Stimulated activated CD4-positive, alpha-beta T cell treated with anti-CD3 and anti-CD28 coated beads, TNF-alpha, amount 100 ng/mL, for 24 hours (primary cell): ENCODE measurements around the gene BLVRA.
"Not testable (repeated sequence)": the region's sequence is repeated elsewhere in the genome, so short reads cannot be mapped to it uniquely, and the experiment has no call there.

Experiments used
- DNase-seq, 3 experiments: peaks; one replicate each; pipeline ENCODE4 v3.0.0-alpha.2; 2020; ENCODE audit warnings: low read depth in 3 of 3

BLVRA gene

DNA sequence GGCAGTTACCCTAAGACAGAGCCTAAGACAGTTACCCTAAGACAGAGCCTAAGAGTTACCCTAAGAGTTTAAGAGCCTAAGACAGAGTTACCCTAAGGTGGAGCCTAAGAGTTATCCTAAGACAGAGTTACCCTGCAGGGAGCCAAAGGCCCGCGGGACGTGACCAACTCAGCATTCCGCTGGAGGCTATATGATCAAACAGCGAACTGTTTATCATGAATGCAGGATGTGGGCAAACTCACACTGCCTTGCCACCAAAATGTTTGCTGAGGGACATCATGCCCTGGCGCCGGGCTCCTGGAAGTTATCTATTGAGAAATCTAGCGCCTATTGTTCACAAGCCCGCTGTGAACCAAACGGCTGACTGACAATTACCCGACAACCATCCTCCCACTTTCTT lies 49.9 kb downstream of the BLVRA start:
- DNase-seq, result no peak

DNA sequence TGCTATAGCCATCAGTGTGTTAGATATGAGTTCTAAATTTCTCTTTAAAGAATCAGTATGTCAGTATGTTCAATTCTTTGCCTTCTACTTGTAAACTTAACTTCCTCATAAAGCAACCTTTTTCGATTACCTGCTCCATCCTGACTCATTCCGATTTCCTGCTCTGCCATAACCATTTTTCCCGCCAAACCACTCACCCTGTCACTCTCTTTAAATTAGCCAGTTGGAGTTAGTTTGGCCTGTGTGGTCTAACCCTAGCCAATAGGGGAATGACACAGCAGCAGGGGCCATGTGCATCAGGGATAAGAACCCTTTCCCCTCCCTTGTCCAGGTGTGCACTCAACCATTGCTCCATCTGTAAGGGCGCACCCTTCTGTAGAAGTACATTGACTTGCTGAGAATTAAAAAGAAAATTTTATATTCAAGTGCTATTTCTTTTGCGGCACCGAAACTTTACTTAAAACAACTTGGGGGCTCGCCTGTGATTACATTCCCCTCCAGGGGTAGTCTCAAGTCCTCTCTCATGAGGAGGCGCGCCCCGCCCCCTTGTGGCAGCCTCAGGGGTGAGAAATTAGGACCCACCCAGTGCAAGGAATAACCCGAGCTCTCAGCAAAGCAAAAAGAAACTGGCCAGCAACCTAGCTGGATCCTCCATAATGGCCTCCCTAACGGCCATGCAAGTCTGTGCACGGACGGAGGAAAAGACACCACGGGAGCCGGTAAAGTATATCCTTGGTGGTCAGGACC lies 51.9 kb downstream of the BLVRA start:
- peak in 1 of 3 experiments; percentile 51 for DNase-seq

DNA sequence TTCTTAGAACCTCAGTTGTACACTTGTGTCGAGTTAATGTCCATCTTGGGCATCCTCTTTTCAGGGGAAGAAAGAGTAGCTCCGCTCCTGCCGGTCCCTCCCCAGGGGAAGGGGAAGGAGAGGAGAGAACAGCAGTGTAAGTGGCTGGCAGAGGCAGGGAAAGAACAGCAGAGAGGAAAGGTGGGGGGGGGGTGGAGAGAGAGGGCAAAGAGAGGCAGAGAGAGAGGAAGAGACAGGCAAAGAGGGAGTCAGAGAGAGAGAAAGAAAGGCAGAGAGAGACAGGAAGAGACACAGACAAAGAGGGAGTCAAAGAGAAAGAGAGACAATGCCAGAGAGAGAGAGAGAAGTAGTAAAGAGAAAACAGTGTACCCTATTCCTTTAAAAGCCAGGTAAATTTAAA lies 56.9 kb downstream of the BLVRA start:
- DNase-seq, result no peak

DNA sequence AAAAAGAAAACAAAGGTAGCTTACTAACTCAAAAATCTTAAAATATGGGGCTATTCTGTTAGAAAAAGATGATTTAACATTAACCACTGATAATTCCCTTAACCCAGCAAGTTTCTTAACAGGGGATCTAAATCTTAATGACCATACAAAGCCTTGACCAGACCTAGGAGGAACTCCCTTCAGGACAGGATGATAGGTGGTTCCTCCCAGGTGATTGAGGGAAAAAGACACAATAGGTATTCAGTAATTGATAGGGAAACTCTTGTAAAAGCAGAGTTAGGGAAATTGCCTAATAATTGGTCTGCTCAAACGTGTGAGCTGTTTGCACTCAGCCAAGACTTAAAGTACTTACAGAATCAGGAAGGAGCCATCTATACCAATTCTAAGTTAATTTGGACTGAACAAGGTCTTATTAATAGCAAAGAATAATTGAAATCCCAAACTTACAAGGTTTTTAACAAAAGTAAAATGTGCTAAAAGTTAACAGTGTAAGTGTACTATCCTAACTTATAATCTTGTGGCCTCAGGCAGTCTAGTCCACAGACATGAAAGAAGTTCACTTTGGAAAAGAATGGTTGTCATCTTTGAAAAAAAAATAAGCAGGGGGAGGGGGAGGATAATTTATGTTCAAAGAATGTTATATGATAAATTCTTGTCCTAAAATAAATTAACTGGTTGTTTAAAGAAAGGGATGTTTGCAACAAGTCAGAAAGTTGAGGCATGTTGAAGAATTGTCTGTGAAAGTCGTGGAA lies 57.7 kb downstream of the BLVRA start:
- DNase-seq, result not testable (repeated sequence)

DNA sequence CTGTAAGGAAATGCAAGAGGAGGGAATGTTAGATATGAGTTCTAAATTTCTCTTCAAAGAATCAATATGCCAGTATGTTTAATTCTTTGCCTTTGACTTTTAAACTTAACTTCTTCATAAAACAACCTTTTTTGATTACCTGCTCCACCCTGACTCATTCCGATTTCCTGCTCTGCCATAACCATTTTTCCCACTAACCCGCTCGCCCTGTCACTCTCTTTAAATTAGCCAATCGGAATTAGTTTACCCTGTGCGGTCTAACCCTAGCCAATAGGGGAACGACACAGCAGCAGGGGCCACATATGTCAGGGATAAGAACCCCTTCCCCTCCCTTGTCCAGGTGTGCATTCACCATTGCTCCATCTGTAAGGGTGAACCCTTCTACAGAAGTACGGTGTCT lies 64.9 kb downstream of the BLVRA start:
- not testable (repeated sequence) for DNase-seq

DNA sequence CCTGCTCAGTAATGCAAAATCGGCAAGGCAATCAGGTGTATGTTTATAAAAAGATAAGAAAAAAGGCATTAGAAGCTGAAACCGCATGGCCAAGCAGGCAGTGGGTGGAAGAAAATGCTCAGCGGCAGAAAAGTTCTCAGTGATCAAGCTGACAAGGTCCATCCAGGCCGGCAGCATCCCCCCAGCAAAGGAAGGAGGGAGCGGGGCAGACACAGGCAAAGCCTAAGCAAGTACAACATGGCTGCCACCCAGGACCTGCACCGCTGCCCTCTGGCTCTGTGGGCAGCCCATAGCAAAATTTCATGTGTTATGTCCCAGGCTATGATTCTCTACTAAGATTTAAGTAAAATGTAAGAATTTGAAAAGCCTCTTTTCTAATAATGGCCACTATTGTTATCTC lies 65.5 kb downstream of the BLVRA start:
- no peak for DNase-seq

DNA sequence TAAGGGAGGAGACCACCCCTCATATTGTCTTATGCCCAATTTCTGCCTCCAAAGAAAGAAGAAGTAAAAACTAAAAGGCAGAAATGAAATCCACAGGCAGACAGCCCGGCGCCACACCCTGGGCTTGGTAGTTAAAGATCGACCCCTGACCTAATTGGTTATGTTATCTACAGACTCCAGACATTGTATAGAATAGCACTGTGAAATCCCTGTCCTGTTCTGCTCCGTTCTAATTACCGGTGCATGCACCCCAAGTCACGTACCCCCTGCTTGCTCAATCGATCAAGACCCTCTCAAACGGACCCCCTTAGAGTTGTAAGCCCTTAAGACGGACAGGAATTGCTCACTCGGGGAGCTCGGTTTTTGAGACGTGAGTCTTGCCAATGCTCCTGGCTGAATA lies 66.0 kb downstream of the BLVRA start:
- not testable (repeated sequence) for DNase-seq

DNA sequence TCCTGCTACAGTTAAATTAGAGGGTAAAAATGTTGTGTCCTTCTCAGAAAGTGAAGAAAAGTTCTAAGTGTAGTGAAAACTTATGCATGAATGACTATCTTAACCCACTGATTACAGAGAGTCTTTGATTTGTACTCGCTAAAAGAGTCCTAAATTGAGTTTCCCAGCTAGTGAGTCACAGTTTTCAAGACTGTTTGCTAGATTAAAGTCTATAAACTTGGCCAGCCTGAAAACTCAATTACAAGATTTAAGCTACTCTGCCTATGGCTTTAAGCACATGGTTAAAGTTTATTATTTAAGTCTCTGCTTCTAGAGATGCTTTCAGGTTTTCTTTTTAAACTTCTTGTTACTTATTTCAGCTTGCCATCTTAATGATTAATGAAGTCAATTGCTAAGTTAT lies 66.5 kb downstream of the BLVRA start:
- no peak for DNase-seq

DNA sequence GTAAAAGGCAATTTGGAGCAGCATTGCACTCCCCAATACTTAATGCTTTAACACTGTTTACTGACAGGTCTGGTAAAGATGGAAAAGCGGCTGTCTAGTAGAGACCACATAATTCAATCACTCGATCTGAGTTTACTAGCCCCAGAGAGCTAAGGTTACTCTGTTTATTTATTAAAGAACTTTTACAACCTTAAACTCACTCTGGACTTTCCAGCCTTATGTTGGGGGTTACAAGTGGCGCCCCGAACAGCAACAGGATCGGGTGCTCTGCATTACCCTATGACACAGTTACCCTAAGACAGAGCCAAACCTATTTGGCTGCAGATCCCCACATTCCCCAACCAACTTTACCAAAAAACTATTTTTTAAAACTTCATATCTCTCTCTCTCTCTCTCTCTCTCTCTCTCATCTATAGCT lies 66.9 kb downstream of the BLVRA start:
- no peak for DNase-seq

DNA sequence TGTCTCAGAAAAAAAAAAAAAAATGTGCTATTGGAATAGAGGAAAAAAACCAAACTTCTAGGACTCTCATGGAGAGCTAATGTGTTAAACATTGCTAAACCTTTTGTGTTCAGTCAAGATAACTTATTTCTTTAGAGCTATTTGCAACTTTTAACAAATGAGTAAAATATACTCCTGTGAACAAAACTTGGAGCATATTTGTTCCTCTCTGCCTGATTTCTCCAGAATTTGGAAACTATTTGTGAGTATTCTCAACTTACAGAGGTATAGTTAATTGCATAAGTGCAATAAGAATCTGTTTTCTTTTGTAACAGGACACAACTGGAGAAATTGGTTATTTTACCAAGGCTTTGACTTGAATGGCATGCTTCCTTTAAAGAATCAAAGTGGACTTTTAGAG lies 72.4 kb downstream of the BLVRA start:
- DNase-seq, result not testable (repeated sequence)

DNA sequence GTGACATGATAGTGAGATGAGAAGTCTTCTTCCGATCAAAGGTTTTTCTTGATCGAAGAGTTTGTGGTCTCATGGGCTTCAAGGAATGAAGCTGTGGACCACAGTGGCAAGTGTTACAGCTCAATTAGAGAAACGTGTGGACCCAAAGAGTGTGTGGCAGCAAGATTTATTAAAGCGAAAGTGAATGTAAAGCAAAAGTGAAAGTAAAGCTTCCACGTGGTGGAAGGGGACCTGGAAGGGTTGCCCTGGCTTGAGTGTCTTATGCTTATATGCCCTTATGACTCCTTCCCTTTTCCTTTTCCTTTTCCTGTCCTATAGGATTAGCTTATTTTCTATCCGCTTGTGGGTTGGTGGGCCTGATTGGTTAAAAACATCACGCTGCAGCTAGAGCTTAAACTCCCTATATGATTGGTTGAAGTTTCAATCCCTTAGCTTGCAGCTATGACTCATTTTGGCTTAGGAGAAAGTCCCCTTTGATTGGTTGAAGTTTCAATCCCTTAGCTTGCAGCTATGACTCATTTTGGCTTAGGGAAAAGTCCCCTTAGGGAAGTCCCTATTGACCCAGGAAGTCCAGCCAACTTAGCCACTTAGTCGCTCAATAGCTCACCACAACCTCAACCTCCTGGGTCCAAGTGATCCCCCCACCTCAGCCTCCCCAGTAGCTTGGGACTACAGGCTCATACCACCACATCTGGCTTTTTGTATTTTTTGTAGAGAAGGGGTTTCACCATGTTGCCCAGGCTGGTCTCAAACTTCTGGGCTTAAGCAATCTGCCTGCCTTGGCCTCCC lies 76.2 kb downstream of the BLVRA start:
- peak; percentile 8 to 23 (median 16) for DNase-seq

DNA sequence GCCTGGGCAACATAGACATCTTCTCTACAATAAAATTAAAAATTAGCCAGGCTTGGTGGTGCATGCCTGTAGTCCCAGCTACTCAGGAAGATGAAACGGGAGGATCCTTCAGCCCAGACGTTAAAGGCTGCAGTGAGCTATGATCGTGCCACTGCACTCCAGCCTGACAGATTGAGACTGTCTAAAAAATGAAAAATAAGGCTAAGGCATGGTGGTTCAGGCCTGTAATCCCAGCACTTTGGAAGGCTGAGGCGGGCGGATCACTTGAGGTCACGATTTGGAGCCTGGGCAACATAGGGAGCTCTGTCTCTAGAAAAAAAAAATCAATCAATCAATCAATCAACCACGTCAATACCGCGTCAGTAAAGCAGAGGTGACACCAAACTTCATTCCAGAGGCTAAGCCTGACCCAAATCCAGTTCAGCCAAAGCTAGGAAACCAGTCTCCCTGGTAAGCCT lies 79.8 kb downstream of the BLVRA start:
- no peak for DNase-seq

DNA sequence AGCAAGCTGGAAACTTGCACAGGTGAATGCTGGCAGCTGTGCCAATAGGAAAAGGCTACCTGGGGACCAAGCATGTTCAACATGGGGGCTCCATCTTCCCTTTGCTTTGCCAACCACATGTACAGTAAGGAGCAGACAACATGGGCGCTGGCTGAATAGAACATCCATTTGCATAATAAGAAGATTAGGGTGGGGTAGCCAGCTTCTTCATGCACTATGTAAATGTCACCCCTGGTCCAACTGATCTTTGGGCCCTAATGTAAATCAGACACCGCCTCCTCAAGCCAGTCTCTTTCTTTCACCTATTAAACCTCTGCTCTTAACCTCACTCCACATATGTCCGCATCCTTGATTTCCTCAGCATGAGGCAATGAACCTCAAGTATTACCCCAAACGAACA lies 84.8 kb downstream of the BLVRA start:
- no peak for DNase-seq

DNA sequence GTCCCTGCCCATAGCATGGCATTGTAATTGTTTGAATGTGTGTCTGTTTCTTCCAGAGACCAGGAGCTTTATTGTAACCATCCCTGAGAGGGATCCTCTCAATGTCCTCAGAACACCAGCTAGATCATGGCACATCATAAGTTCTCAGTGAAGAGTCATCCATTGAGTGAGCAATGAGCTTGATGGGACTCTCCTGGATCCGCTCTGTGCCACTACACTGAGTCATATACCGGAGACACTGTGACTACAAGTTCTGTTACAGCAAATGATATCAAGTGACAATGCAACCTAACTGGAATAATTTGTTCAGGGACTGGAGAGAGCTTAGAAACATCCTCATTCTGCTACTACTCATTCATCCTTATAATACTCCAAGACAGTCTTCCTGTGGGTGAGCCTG lies 85.8 kb downstream of the BLVRA start:
- no peak for DNase-seq

DNA sequence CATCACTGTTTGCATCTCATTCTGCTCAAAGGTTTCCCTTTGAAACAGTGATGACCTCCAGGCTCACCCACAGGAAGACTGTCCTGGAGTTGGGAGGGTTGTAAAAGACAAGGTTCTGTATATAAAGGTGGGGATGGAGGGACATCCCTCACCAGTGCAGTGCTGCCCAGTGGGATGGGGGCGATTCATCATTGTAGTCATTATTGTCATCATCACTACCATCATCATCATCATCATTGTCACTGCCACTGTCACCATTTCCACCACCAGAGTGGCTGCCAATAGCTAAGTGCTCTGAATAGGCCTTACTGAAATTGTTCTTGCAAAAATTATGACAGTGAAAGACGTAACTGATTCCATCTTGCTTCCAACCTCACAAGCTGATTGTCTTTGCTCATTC lies 86.2 kb downstream of the BLVRA start:
- no peak for DNase-seq

DNA sequence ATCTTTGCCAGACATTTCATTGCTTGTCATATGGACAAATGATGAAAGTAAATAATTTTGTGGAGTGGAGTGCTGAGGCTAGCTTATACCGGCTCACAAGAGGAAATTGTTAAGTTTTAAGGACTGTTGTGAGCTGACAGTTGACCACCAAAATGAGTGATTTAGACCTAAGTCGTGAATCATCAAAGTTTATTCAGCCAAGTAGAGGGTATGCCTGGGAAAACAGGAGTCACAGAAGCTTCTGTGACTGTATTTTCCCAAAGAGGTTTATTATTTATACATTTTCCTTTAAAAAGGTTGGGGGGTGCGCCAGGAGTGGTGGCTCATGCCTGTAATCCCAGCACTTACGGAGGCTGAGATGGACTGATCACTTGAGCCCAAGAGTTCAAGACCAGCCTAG lies 89.0 kb downstream of the BLVRA start:
- DNase-seq, result no peak

DNA sequence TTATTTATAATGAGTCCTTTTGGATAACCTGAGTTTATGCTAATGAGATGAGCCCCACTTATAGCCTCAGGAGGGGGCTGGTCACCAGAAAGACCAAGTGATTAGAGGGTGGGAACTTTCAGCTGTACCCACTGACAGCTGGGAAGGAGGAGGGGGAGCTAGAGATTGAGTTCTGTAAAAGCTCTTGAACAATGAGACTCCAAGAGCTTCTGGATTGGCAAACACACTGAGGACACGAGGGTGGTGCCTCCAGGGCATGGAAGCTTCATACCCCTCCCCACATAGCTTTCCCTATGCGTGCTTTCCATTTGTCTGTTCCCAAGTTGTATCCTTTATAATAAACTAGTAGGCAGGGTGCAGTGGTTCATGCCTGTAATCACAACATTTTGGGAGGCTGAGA lies 90.6 kb downstream of the BLVRA start:
- no peak for DNase-seq

DNA sequence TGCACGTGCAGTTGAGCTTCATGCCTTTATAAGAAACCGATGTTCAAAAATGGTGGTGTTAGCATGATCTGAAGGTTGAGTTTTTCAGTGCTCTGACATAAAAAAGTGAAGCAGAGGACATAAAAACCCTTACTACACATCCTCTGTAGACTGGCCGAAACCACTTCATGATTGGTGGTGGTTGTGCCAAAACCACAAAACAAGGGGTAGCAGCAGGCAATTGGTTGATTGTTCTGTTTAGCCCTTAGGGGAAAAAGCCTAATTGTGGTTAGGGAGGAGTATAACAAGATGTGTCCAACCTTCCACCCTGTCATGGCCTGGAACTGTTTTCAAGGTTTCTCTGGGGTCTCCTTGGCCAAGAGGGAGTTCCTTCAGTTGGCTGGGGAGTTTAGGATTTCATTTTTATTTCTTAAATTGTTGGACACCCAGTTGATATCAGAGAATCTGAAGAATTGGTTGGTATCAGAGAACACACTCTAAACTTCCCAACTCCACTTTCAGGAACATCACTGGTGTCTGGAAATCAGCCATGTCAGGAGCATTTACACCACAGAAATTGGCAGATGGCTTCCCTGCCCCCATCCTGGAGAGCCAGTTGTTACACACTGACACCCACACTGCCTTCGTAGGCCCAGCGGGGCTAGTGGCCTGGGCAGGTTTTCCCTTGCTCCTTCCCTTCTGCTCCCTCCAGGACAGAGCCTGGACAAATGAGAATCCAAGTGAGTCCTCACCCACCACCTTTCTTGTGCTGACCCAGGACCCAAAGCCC lies 92.1 kb downstream of the BLVRA start:
- DNase-seq, result no peak

DNA sequence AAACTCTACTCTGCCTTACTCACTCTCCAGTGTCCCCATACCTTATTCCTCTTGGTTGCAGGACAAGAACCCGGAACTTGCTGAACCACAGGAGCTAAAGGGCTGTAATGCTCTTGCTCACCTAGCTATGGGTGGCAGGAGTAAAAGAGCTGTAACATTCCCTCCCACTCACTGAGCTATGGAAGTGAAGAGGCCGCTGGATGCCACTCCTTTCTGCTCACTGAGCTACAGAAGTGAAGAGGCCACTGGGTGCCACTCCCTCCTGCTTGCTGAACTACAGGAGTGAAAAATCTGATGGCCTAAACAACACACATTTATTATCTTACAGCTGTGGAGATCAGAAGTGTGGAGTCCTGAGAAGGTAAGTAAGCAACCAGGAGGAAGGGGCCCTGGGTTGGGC lies 93.3 kb downstream of the BLVRA start:
- no peak for DNase-seq

DNA sequence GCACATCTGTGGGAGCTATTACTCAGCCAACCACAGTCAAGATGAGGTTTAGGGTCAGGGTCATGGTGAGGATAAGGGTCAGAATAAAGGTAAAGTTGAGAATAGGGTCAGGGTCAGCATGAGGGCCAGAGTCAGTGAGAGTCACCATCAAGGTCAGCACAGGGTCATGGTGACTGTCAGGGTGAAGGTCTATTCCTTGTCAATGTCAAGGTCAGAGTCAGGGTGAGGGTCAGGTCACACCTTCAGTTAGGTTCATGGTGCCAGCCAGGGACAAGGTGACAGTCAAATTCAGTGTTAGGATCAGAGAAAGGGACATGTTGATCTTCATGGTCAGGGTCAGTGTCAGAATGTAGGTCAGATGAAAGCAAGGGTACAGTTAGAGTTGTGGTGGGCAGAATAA lies 96.7 kb downstream of the BLVRA start:
- DNase-seq, result no peak

DNA sequence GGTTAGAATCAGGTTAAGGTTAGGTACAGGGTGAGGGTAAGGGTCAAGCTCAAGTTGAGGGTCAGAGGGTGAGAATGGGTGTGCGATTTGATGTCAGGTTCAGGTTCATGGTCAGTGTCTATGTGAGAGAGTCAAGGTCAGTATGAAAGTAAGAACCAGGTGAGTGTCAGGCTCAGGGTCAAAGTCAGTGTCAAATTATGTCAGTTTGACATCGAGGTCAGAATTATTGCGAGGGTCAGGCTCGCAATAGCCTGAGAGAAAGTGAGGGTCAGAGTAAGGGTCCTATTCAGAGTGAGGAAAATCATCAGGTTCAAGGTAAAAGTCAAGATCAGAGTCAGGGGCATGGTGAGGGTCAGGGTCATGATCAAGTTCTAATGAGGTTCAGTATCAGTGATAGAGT lies 97.8 kb downstream of the BLVRA start:
- no peak for DNase-seq
